Panc1 (cell line): Measurements from ENCODE around the gene NLRP14. TPM values are rescaled to one million over a fixed set of nuclear protein-coding genes. Genes with fewer than 3 reads are reported as not detected.

Experiments
- ATAC-seq: fragments of 200-7000 bp; cut with Tn5 transposase; 2 replicates; pipeline ENCODE4 v1.9.1; 2020; ENCODE audit warnings: mild to moderate bottlenecking, moderate library complexity
- BruUV-seq: library from RNA; stranded (reverse); fragments of 400-500 nt; replicated peaks from 2 replicates; lab custom pipeline; 2021; lab: Mats Ljungman, UMichigan
- CTCF ChIA-PET: fragments of 300-600 bp; sonication (Branson Sonifier 250); formaldehyde crosslinking; loops from one replicate; lab custom pipeline; 2022; ENCODE audit warnings: antibody characterized with exemption; lab: Charles Lee
- POLR2A ChIA-PET: fragments of 300-600 bp; sonication (Branson Sonifier 250); formaldehyde crosslinking; loops from one replicate; lab custom pipeline; 2022; ENCODE audit warnings: antibody characterized with exemption; lab: Charles Lee
- DNase-seq: peaks from one replicate; pipeline ENCODE4 v3.0.0-alpha.2; 2010; ENCODE audit warnings: low read depth, low spot score
- H3K27ac ChIP-seq: 2 replicates; pipeline ENCODE4 v1.5.1; 2011; ENCODE audit warnings: mild to moderate bottlenecking, low read length, inconsistent platforms
- H3K27me3 ChIP-seq: fragments of 200-500 bp; sonication (Bioruptor generic); 2 replicates; pipeline ENCODE4 v1.6.0; 2014; ENCODE audit warnings: low read length, inconsistent platforms; ENCODE audit not compliant: control insufficient read depth, insufficient read depth
- H3K36me3 ChIP-seq: fragments of 200-500 bp; sonication (Bioruptor generic); 2 replicates; pipeline ENCODE4 v1.5.1; 2014; ENCODE audit warnings: inconsistent platforms, mild to moderate bottlenecking, low read length, moderate library complexity; ENCODE audit not compliant: control insufficient read depth, insufficient read depth
- H3K4me1 ChIP-seq: 2 replicates; pipeline ENCODE4 v1.5.1; 2011; ENCODE audit warnings: inconsistent platforms, mild to moderate bottlenecking, low read length, moderate library complexity; ENCODE audit not compliant: control insufficient read depth, insufficient read depth
- H3K4me3 ChIP-seq, 2 experiments: 2 replicates each; pipeline ENCODE4 v1.5.1; 2011 to 2012; ENCODE audit warnings: low read depth in 2 of 2, low read length in 2 of 2, mild to moderate bottlenecking in 2 of 2, inconsistent platforms in 1 of 2, moderate library complexity in 1 of 2
- H3K9me3 ChIP-seq: fragments of 200-500 bp; sonication (Bioruptor generic); 2 replicates; pipeline ENCODE4 v1.5.1; 2014; ENCODE audit warnings: low read depth, mild to moderate bottlenecking, inconsistent platforms, low read length, moderate library complexity; ENCODE audit not compliant: control insufficient read depth, insufficient read depth
- POLR2AphosphoS5 ChIP-seq: IDR thresholded peaks from 2 replicates; pipeline ENCODE4 v1.6.1; 2012; ENCODE audit warnings: mild to moderate bottlenecking, low read depth, low read length, moderate library complexity
- SIN3A ChIP-seq: IDR thresholded peaks from 2 replicates; pipeline ENCODE4 v1.6.1; 2012; ENCODE audit warnings: low read depth, mild to moderate bottlenecking, low read length, moderate library complexity, borderline replicate concordance; ENCODE audit not compliant: insufficient read depth
- TCF7L2 ChIP-seq: IDR thresholded peaks from 2 replicates; pipeline ENCODE4 v1.6.1; 2011; ENCODE audit warnings: mild to moderate bottlenecking, low read depth, low read length, inconsistent platforms
- in situ Hi-C: cut with HindIII; loops from 2 replicates; pipeline ENCODE4 v1.10.0; 2016; ENCODE audit warnings: low sequenced_read_pairs, low pct_unique_long_range_greater_than_20kb
- intact Hi-C: fragments of 100-400 bp; cut with micrococcal nuclease; formaldehyde crosslinking; loops from one replicate; pipeline ENCODE4 v1.10.0; 2022; ENCODE audit not compliant: unreplicated experiment
- total RNA-seq: library from RNA; stranded (reverse); gene quantifications from one replicate; pipeline ENCODE4 v1.2.1, GENCODE V29; 2021; ENCODE audit not compliant: unreplicated experiment
- TF ChIP-seq, protein P1 (sequence below), 2 experiments: IDR thresholded peaks; 2 replicates each; pipeline ENCODE4 v1.6.1; 2011 to 2012; ENCODE audit warnings: low read depth in 2 of 2, control low read depth in 1 of 2, low read length in 1 of 2, mild to moderate bottlenecking in 1 of 2, moderate library complexity in 1 of 2; ENCODE audit not compliant: insufficient read depth in 1 of 2
- TF ChIP-seq, protein P2 (sequence below): fragments of 450-650 bp; IDR thresholded peaks from 2 replicates; pipeline ENCODE4 v1.5.1; 2017; ENCODE audit warnings: mild to moderate bottlenecking

The NLRP14 gene
- total RNA-seq, 1 experiment from 2014 or later = 0.08 TPM

DNA sequence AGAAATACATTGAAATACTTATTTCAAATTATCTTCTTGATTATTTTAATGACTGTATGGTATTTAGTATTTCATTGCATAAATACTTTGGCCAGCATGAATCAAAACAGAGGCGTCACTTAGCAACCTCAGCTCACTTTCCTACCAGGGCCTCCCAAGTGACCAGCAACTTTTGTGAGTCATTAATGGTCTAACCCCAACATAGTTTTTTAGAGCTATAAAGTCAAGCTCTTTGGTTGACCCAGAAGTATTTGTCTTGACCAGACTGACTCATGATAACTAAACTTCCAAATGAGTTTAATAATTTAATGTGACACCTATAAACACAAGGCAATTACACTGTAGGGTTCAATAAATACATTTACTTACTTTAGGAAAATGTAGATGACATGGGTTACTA is 40.6 kb downstream of the NLRP14 start:
- ATAC-seq (no peak), DNase-seq (no peak)
- no peak overlapping the region for H3K27ac ChIP-seq
- CTCF ChIA-PET = no interaction called here
- no peaks in the 10 kb centered on the region for H3K4me1 ChIP-seq
- H3K9me3 ChIP-seq = no peaks in the 10 kb centered on the region
- POLR2A ChIA-PET = no interaction called here
- H3K4me3 ChIP-seq = no peak overlapping the region
- H3K27me3 ChIP-seq = peaks cover 3% of the 10 kb centered on the region; the same call in 1 of the 2 replicates
- TF ChIP-seq, protein P1, sequence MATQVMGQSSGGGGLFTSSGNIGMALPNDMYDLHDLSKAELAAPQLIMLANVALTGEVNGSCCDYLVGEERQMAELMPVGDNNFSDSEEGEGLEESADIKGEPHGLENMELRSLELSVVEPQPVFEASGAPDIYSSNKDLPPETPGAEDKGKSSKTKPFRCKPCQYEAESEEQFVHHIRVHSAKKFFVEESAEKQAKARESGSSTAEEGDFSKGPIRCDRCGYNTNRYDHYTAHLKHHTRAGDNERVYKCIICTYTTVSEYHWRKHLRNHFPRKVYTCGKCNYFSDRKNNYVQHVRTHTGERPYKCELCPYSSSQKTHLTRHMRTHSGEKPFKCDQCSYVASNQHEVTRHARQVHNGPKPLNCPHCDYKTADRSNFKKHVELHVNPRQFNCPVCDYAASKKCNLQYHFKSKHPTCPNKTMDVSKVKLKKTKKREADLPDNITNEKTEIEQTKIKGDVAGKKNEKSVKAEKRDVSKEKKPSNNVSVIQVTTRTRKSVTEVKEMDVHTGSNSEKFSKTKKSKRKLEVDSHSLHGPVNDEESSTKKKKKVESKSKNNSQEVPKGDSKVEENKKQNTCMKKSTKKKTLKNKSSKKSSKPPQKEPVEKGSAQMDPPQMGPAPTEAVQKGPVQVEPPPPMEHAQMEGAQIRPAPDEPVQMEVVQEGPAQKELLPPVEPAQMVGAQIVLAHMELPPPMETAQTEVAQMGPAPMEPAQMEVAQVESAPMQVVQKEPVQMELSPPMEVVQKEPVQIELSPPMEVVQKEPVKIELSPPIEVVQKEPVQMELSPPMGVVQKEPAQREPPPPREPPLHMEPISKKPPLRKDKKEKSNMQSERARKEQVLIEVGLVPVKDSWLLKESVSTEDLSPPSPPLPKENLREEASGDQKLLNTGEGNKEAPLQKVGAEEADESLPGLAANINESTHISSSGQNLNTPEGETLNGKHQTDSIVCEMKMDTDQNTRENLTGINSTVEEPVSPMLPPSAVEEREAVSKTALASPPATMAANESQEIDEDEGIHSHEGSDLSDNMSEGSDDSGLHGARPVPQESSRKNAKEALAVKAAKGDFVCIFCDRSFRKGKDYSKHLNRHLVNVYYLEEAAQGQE (IDR thresholded peaks at IDR 0.05; ENCODE audit: insufficient read depth in 1 of 2, low read depth in 2 of 2, low read length in 1 of 2) = no peak
- TF ChIP-seq SIN3A = no peak
- TF ChIP-seq, protein P2, sequence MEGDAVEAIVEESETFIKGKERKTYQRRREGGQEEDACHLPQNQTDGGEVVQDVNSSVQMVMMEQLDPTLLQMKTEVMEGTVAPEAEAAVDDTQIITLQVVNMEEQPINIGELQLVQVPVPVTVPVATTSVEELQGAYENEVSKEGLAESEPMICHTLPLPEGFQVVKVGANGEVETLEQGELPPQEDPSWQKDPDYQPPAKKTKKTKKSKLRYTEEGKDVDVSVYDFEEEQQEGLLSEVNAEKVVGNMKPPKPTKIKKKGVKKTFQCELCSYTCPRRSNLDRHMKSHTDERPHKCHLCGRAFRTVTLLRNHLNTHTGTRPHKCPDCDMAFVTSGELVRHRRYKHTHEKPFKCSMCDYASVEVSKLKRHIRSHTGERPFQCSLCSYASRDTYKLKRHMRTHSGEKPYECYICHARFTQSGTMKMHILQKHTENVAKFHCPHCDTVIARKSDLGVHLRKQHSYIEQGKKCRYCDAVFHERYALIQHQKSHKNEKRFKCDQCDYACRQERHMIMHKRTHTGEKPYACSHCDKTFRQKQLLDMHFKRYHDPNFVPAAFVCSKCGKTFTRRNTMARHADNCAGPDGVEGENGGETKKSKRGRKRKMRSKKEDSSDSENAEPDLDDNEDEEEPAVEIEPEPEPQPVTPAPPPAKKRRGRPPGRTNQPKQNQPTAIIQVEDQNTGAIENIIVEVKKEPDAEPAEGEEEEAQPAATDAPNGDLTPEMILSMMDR = no peak
- TF ChIP-seq POLR2AphosphoS5 = no peak
- TF ChIP-seq TCF7L2 = no peak
- BruUV-seq = no TSS peak
- intact Hi-C loops = no loop called here
- in situ Hi-C loops = no loop called here
- H3K36me3 ChIP-seq = no peaks in the 10 kb centered on the region

DNA sequence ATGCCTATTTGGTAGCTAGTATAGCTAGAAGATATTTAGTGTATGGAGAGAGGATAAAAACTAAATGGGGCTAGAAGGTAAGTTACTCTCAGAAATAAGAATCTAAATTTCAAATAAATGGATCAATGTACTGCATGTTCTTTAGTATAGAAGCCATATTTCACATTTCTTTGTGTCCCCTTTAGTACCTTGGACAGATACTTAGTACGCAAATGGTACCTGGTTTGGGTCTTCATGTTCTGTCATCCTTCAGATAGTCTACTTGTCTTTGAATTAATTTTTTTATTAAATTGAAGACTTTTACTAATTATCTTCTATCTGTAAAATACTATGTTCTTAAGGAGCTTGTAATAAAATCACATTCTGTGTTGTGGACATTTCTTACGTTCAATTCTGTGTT is 42.3 kb downstream of the NLRP14 start:
- TF ChIP-seq TCF7L2 = no peak
- TF ChIP-seq, protein P1 (IDR thresholded peaks at IDR 0.05; ENCODE audit: insufficient read depth in 1 of 2, low read depth in 2 of 2, low read length in 1 of 2) = peak in 1 of 2 experiments; percentile 60; a peak in 2 of 4 replicates
- TF ChIP-seq, protein P2 = no peak
- TF ChIP-seq SIN3A = no peak
- TF ChIP-seq POLR2AphosphoS5 = no peak
- in situ Hi-C loops = no loop called here
- DNase-seq = no peak

More for the DNA sequence above, 42.3 kb downstream of the NLRP14 start:
- intact Hi-C loops = no loop called here
- Histone ChIP-seq H3K9me3 (no peaks in the 10 kb centered on the region), H3K27me3 (peaks cover 3% of the 10 kb centered on the region; the same call in 1 of the 2 replicates), H3K4me3 (no peak overlapping the region), H3K36me3 (no peaks in the 10 kb centered on the region), H3K27ac (no peak overlapping the region), H3K4me1 (no peaks in the 10 kb centered on the region)
- ATAC-seq = no peak
- POLR2A ChIA-PET = interaction anchor here (0.6 kb wide), 1 partner anchor 237 kb away, joined by 8 read pairs; no protein-coding TSS in a partner anchor
- BruUV-seq = no TSS peak
- CTCF ChIA-PET = interaction anchor here (0.6 kb wide), 1 partner anchor 787 kb away, joined by 15 read pairs; no protein-coding TSS in a partner anchor
